Parathyroid adenoma (tissue), 2 donors: Measurements from ENCODE around the gene WASL.
A peak's percentile ranks its signal among the peaks of the same experiment; 100 is the strongest.

Experiments
- H2AFZ ChIP-seq: fragments of 300-600 bp; sonication (generic); one replicate; pipeline ENCODE4 v1.7.0; 2017; ENCODE audit warnings: antibody characterized with exemption, mild to moderate bottlenecking
- H3K27ac ChIP-seq: fragments of 300-600 bp; sonication (generic); one replicate; pipeline ENCODE4 v1.7.0; 2017
- H3K27me3 ChIP-seq: fragments of 300-600 bp; sonication (generic); one replicate; pipeline ENCODE4 v1.7.0; 2017; ENCODE audit warnings: low read length; ENCODE audit not compliant: control insufficient read depth, insufficient read depth
- H3K36me3 ChIP-seq: fragments of 300-600 bp; sonication (generic); one replicate; pipeline ENCODE4 v1.7.0; 2017; ENCODE audit warnings: low read length; ENCODE audit not compliant: control insufficient read depth, insufficient read depth
- H3K4me1 ChIP-seq: fragments of 300-600 bp; sonication (generic); one replicate; pipeline ENCODE4 v1.7.0; 2017; ENCODE audit warnings: control low read depth
- H3K4me2 ChIP-seq: fragments of 300-600 bp; sonication (generic); one replicate; pipeline ENCODE4 v1.7.0; 2017; ENCODE audit warnings: low read length
- H3K4me3 ChIP-seq: fragments of 300-600 bp; sonication (generic); one replicate; pipeline ENCODE4 v1.7.0; 2017; ENCODE audit warnings: low read depth, low read length
- H3K79me2 ChIP-seq: fragments of 300-600 bp; sonication (generic); one replicate; pipeline ENCODE4 v1.7.0; 2017; ENCODE audit warnings: control low read depth
- H3K9ac ChIP-seq: fragments of 300-600 bp; sonication (generic); one replicate; pipeline ENCODE4 v1.7.0; 2017; ENCODE audit warnings: mild to moderate bottlenecking
- H3K9me3 ChIP-seq: fragments of 300-600 bp; sonication (generic); one replicate; pipeline ENCODE4 v1.7.0; 2017; ENCODE audit warnings: low read length; ENCODE audit not compliant: control insufficient read depth
- CTCF ChIP-seq: fragments of 300-600 bp; sonication (generic); IDR thresholded peaks from one replicate; pipeline ENCODE4 v1.7.0; 2017; ENCODE audit warnings: antibody characterized with exemption, mild to moderate bottlenecking
- donor health status: primary hyperparathyroidism.

Gene WASL

GRCh38 chr7:123673137-123673732, 75.6 kb downstream of the WASL start:
- Histone ChIP-seq H3K4me1 (peaks cover 8% of the 10 kb centered on the region), H3K79me2 (no peaks in the 10 kb centered on the region), H3K27me3 (no peaks in the 10 kb centered on the region), H2AFZ (no peak overlapping the region), H3K9me3 (no peaks in the 10 kb centered on the region), H3K4me2 (no peak overlapping the region), H3K9ac (no peak overlapping the region), H3K36me3 (no peaks in the 10 kb centered on the region), H3K27ac (no peak overlapping the region), H3K4me3 (no peak overlapping the region)
- TF ChIP-seq CTCF, result no peak

DNA sequence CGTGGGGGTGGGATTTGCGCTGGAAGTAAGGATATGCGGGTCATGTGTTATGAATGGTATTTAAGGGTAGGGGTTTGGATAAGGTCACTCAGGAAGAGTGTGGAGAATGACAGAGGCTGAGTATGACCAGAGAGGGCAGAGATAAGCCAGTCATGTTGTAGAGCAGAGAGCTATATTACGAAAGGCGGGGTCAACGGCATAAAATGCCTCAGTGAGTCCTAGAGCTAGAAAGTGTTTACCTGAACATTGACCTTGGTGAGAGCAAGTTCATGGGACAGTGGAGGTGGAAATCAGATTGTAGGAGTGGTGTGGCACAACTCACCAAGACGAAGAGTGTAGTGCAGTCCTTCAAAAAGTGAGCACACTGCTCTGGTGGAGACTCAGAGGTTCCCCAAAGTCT, 79.3 kb downstream of the WASL start:
- H3K27me3 ChIP-seq, result no peaks in the 10 kb centered on the region
- peaks cover 30% of the 10 kb centered on the region for H3K4me1 ChIP-seq
- no peak overlapping the region for H3K27ac ChIP-seq
- no peaks in the 10 kb centered on the region for H3K79me2 ChIP-seq
- H3K4me2 ChIP-seq, result no peak overlapping the region
- no peak overlapping the region for H3K4me3 ChIP-seq
- H3K9me3 ChIP-seq, result no peaks in the 10 kb centered on the region
- H3K9ac ChIP-seq, result no peak overlapping the region
- H3K36me3 ChIP-seq, result no peaks in the 10 kb centered on the region
- H2AFZ ChIP-seq, result no peak overlapping the region
- TF ChIP-seq CTCF, result no peak

DNA sequence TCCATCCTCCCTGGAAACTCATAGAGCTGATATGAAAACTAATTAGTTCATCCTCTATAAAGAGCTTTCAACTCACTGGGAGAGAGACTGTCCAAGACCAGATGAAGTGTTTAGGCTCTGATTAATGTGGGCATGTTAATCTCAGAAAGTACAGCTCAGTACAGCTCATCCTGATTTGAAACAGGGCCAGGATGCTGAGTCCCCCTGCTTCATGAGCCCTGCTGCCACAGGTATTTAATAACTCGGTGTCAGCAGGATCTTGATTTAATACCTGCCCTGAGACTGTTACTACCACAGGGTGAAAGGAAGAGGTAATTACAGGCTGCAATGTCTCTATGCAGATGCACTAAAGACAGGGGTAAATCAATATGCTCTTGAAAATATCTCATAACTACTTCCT, 82.3 kb downstream of the WASL start:
- H2AFZ ChIP-seq, result no peak overlapping the region
- H3K36me3 ChIP-seq, result no peaks in the 10 kb centered on the region
- peaks cover 27% of the 10 kb centered on the region for H3K4me1 ChIP-seq
- no peaks in the 10 kb centered on the region for H3K79me2 ChIP-seq
- no peak overlapping the region for H3K9ac ChIP-seq
- peak overlapping the region; percentile 11 for H3K27ac ChIP-seq
- TF ChIP-seq CTCF, result no peak
- no peak overlapping the region for H3K4me2 ChIP-seq
- no peak overlapping the region for H3K4me3 ChIP-seq
- H3K27me3 ChIP-seq, result no peaks in the 10 kb centered on the region
- H3K9me3 ChIP-seq, result no peaks in the 10 kb centered on the region

DNA sequence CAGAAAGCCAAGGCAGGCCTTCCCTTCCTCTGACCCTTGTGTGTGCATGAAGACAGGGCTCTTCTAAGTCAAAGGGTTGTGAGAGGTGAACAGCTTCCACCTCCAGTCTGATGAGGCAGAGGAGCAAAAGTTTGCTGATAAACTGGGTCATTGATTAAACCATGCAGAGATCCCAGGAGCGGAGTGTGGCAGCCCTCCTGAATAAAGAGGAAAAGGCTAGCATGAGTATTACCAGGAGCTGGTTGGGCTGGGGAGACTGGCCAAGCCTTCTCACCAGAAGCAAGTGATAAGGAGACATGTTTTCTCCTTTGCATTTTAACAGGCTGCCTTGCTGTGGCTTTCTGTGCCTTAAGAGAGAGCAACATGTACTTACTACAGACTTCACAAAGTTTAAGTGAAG, 82.9 kb downstream of the WASL start:
- Histone ChIP-seq H3K9ac (no peak overlapping the region), H3K27ac (peak overlapping the region; percentile 11), H2AFZ (peak overlapping the region; percentile 64), H3K4me2 (no peak overlapping the region), H3K79me2 (no peaks in the 10 kb centered on the region), H3K4me1 (peaks cover 31% of the 10 kb centered on the region), H3K36me3 (no peaks in the 10 kb centered on the region), H3K4me3 (no peak overlapping the region), H3K9me3 (no peaks in the 10 kb centered on the region), H3K27me3 (no peaks in the 10 kb centered on the region)
- TF ChIP-seq CTCF, result no peak

DNA sequence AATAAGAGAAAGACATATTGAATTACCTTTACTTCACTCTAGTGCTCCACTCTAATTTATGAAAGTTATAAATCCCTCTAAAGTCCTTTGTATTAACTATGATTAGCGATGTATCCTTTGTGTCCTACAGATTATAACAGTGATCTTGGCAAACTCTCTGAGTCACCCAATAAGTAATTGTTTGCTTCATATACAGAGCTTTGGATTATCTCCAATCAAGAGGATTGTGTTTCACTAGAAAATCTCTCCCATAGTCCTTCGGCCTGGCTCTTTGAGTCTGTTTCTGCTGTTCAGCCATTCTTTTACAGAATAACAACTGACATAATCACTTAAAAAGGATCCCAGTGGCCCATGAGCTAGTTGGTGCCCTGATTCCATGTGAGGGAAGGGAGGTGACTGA, 83.6 kb downstream of the WASL start:
- H3K27me3 ChIP-seq, result no peaks in the 10 kb centered on the region
- peaks cover 38% of the 10 kb centered on the region for H3K4me1 ChIP-seq
- H3K9me3 ChIP-seq, result no peaks in the 10 kb centered on the region
- peak overlapping the region; percentile 64 for H2AFZ ChIP-seq
- H3K36me3 ChIP-seq, result no peaks in the 10 kb centered on the region
- no peak overlapping the region for H3K4me2 ChIP-seq
- no peaks in the 10 kb centered on the region for H3K79me2 ChIP-seq
- H3K27ac ChIP-seq, result peak overlapping the region; percentile 11
- no peak for TF ChIP-seq CTCF
- H3K4me3 ChIP-seq, result no peak overlapping the region
- H3K9ac ChIP-seq, result no peak overlapping the region
